ENCODE measurements around the gene ONECUT3.

DNA sequence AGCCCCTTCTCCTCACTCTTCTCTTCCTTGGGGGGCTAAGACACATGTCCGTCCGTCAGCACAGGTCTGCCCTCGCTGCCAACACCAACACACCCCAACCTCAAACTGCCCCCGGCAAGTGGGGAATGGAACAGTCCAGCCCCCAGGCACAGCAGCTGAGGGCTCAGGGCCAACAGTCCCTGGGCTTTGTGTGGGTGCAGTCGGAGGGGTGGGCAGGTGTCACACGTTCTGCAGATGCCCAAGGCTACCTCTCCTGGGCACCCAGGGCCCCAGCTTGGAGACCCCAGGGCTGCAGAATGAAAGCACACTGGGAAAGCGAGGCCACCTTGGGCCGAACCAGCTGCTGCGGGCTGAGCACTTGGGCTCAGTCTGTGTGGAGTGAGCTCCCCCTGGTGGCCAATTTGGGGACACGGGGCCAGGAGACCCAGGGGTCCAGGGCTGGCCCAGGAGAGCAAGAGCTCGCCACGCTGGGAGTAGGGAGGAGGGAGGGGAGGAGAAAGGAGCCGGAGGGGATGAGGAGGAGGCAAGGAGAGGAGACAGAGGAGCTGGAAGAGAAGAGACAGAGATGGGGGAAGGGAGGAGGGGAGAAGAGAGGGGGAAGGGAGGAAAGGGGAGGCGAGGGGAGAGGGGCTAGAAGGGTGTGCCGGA, 72.7 kb downstream of the ONECUT3 start:
- TF ChIP-seq POLR2A (IDR thresholded peaks at IDR 0.05; ENCODE audit: low read depth, low read length) (0 out of 2 replicates have a peak, but pooled peaks have one; percentile 37), POLR2AphosphoS5 (IDR thresholded peaks at IDR 0.05; ENCODE audit: low read depth, low read length) (no peak)

Data from GM12892 (cell line).